ENCODE data around the gene XRCC6.

DNA sequence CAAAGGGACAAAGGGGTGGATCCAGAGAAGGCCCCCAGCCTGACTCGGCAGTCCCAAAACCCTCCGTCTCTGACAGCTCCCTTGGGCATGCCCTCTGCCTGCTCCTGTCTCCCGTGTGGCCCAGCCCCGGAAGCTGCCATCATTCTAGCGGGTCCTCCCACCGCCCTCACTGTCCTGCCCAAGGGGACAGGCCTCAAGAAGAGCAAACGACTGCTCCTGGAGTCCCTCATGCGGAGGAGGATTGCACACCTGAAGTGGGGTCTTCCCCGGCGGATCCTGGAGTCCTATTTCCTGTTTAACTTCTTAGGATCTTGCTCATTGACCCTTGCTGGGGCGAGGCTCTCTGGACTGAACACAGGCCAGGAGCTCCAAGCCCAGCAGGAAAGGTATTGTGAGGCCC, 75.6 kb downstream of the XRCC6 start:
- no peak for TF ChIP-seq MAX (IDR thresholded peaks at IDR 0.05)
- no peak for TF ChIP-seq CREB1 (IDR thresholded peaks at IDR 0.05; ENCODE audit: low read depth)
- TF ChIP-seq EP300 (IDR thresholded peaks at IDR 0.05; ENCODE audit: borderline replicate concordance) = no peak
- TF ChIP-seq, protein P1, sequence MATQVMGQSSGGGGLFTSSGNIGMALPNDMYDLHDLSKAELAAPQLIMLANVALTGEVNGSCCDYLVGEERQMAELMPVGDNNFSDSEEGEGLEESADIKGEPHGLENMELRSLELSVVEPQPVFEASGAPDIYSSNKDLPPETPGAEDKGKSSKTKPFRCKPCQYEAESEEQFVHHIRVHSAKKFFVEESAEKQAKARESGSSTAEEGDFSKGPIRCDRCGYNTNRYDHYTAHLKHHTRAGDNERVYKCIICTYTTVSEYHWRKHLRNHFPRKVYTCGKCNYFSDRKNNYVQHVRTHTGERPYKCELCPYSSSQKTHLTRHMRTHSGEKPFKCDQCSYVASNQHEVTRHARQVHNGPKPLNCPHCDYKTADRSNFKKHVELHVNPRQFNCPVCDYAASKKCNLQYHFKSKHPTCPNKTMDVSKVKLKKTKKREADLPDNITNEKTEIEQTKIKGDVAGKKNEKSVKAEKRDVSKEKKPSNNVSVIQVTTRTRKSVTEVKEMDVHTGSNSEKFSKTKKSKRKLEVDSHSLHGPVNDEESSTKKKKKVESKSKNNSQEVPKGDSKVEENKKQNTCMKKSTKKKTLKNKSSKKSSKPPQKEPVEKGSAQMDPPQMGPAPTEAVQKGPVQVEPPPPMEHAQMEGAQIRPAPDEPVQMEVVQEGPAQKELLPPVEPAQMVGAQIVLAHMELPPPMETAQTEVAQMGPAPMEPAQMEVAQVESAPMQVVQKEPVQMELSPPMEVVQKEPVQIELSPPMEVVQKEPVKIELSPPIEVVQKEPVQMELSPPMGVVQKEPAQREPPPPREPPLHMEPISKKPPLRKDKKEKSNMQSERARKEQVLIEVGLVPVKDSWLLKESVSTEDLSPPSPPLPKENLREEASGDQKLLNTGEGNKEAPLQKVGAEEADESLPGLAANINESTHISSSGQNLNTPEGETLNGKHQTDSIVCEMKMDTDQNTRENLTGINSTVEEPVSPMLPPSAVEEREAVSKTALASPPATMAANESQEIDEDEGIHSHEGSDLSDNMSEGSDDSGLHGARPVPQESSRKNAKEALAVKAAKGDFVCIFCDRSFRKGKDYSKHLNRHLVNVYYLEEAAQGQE (IDR thresholded peaks at IDR 0.05; ENCODE audit: low read depth) = no peak
- no peak for TF ChIP-seq ZBTB7A (IDR thresholded peaks at IDR 0.05; ENCODE audit: low read depth)
- no peak for TF ChIP-seq YY1 (IDR thresholded peaks at IDR 0.05; ENCODE audit: low read depth)
